Brain pericyte (primary cell): ENCODE data around the gene TRAF7.

ENCODE experiments used
- DNase-seq: peaks from one replicate; pipeline ENCODE4 v3.0.0-alpha.2; 2012; ENCODE audit warnings: low read depth, low spot score

TRAF7 gene

DNA sequence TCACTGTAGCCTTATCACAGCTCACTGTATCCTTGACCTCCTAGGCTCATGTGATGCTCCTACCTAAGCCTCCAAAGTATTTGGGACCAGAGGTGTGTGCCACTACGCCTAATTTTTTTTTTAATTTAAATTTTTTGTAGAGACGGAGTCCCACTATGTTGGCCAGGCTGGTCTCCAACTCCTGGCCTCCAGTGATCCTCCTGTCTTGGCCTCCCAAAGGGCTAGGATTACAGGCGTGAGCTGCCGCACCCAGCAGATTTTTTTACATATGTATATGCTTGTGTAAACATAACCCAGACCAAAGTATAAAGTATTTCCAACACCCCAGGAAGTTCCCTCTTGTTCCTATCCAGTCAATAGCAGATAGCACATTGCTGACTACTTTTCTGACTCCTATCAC lies 60.7 kb downstream of the TRAF7 start:
- DNase-seq = no peak

- DNase-seq = peak; percentile 98
Observed at GRCh38 chr16:2223221-2223941, 67.8 kb downstream of the TRAF7 start, which contains the start of gene E4F1. E4F1 (plus strand) TSS chr16:2223591; CDS start chr16:2223614, 23 bp downstream.

DNA sequence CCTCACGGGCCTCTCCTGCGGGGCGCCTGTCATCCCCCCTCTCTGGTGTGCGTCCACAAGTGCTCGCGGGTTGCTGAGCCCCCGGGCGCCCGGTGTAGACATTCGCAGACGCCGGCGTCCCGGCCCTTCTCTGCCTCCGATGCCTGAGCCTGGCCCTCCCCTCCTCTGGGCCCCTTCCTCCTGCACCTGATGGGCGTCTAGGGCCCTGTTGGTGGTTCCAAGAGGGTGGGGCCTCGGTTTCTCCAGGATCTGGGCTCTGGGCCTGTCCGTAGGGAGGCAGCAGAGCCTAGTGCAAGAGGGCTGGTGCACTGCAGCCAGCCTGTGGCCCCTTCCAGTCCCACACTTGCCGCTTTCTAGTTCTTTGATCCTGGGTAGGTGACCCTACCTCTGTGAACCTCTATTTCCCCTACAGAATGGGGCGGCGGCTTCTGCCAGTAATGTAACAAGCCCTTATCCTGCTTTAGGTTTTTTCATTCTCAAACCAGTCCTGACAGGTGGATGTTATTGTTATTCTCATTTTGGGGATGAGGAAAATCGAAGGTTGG lies 68.4 kb downstream of the TRAF7 start:
- no peak for DNase-seq

GRCh38 chr16:2226245-2226793 lies 70.7 kb downstream of the TRAF7 start:
- DNase-seq = no peak

DNA sequence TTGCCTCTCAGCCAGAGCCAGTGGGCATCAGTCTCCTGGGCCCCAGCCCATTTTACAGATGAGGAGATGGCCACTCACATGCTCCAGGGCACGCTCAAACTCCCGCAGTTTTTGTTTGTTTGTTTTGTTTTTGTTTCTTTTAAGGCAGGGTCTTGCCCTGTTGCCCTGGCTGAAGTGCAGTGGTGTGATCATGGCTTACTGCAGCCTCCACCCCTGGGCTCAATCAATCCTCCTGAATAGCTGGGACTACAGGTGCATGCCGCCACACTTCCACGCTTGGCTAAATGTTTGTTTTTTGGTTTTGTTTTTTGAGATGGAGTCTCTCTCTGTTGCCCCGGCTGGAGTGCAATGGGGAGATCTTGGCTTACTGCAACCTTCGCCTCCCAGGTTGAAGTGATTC lies 71.3 kb downstream of the TRAF7 start:
- no peak for DNase-seq
